HG03280 (cell line): ENCODE results near the gene CHIC1.

Source experiments
- ATAC-seq: cut with Tn5 transposase; IDR thresholded peaks from one replicate; pipeline ENCODE4 v1.9.1; 2021; ENCODE audit warnings: mild to moderate bottlenecking, moderate library complexity; ENCODE audit not compliant: unreplicated experiment

Gene CHIC1

DNA sequence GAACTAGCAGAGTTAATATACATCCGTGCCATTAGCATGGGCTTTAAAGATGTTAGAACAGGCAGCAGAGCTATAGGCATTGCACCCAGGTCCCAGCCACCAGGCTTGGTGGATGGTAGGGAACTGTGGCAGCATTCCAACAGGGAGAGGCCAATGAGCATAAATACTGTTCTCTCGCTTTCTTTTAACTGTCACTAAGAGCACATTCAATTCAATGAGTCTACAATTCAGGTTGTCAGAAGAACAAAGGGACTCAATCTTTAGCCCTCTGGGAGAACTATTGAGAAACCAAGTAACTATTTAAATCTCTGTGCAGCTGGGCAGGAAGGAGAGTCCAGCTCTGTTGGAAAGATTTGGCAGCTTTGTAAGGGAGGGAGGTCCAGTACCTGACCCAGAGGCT, 165.6 kb downstream of the CHIC1 start:
- ATAC-seq, result no peak
